ENCODE data around the gene PMIS2.

PMIS2 gene

DNA sequence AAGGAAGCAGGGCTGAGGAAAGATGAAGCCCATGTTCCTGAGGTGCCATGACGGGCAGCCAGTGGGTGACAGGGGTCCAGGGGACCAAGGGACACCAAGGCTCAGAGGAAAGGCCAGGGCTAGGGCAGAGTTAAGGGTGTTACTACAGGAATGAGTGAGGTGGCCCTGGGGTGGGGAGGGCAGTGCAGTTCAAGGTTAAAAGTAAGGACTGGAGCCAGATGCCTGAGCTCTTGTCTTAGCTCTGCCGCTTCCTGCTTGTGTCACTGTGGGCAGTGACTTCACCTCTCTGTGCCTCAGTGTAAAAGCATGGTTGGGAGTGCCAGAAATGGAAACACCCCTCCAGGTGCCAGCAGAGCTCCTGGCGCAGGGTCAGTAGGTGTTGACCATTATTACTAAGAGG is 50.7 kb downstream of the PMIS2 start:
- no peak for DNase-seq

Data from NCI-H345 (cell line).